Upper lobe of left lung (tissue), 4 donors: ENCODE results near the gene PLAC9.

ENCODE experiments used
- POLR2AphosphoS5 ChIP-seq, 2 donors: sonication (generic); formaldehyde crosslinking; IDR thresholded peaks; one replicate each; pipeline ENCODE4 v1.5.1; 2017; ENCODE audit warnings: antibody characterized with exemption in 2 of 2
- TF ChIP-seq, protein P1 (sequence below), 6 experiments: fragments of 450-650 bp in 4 of 6; fragments of 200-600 bp in 2 of 6; sonication (generic) in 2 of 6; IDR thresholded peaks; one replicate each; pipeline ENCODE4 v1.5.1; 2016 to 2019; ENCODE audit warnings: antibody characterized with exemption in 6 of 6

DNA sequence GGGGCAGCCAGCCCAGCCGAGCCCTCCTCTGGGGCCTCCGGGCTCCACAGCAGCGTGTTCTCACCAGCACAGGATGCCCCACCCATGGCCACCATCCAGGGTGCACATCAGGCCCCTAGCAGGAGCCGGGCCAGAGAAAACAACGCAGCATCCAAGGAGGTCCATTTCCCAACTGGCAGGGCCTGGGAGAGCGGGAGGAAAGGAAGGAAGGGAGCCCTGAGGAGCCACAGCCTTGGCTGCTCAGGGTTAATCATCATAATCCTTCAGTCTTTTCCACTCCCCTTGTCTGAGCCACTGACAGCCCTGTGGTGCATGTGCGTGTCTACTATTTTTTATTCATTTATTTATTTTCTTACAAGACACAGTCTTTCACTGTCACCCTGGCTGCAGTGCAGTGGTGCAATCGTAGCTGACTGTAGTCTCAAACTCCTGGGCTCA lies 3.6 kb downstream of the PLAC9 start:
- TF ChIP-seq, protein P1, sequence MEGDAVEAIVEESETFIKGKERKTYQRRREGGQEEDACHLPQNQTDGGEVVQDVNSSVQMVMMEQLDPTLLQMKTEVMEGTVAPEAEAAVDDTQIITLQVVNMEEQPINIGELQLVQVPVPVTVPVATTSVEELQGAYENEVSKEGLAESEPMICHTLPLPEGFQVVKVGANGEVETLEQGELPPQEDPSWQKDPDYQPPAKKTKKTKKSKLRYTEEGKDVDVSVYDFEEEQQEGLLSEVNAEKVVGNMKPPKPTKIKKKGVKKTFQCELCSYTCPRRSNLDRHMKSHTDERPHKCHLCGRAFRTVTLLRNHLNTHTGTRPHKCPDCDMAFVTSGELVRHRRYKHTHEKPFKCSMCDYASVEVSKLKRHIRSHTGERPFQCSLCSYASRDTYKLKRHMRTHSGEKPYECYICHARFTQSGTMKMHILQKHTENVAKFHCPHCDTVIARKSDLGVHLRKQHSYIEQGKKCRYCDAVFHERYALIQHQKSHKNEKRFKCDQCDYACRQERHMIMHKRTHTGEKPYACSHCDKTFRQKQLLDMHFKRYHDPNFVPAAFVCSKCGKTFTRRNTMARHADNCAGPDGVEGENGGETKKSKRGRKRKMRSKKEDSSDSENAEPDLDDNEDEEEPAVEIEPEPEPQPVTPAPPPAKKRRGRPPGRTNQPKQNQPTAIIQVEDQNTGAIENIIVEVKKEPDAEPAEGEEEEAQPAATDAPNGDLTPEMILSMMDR (IDR thresholded peaks at IDR 0.05), result no peak
- TF ChIP-seq POLR2AphosphoS5 (IDR thresholded peaks at IDR 0.05), result no peak
